ENCODE results near the gene PRORP.

DNA sequence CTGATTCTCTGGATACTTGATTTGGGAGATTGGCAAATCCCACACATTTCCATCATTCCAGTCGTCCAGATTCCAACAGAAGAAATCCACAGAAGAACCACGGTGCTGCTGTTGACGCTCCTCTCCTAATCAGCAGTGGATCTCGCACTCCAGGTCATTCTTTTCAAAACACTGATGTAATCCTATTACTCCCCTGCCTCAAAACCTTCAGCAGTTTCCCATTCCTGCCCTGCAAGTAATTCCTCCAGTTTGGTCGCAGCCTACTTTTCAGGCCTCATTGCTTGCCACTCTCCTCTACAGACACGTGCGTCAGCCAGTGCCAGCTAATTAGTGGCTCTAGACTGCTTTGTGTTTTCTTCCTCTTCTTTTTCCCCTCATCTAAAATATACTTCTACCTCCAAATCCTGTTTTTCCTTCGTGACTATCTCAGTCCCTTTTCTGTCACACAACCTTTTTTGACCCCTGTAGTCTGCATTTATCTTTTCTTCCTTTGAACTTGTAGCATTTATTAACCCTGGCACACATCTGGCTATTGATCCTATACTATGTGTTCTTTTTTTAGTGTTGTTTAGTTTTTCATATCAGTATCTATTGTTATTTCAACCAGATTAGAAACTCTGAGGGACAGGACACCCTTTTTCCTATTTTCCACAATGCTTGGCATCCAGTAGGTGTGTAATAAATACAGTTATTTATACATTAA, 36.8 kb downstream of the PRORP start:
- TF ChIP-seq, protein P1, sequence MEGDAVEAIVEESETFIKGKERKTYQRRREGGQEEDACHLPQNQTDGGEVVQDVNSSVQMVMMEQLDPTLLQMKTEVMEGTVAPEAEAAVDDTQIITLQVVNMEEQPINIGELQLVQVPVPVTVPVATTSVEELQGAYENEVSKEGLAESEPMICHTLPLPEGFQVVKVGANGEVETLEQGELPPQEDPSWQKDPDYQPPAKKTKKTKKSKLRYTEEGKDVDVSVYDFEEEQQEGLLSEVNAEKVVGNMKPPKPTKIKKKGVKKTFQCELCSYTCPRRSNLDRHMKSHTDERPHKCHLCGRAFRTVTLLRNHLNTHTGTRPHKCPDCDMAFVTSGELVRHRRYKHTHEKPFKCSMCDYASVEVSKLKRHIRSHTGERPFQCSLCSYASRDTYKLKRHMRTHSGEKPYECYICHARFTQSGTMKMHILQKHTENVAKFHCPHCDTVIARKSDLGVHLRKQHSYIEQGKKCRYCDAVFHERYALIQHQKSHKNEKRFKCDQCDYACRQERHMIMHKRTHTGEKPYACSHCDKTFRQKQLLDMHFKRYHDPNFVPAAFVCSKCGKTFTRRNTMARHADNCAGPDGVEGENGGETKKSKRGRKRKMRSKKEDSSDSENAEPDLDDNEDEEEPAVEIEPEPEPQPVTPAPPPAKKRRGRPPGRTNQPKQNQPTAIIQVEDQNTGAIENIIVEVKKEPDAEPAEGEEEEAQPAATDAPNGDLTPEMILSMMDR (IDR thresholded peaks at IDR 0.05; ENCODE audit: low read length): no peak
- no peak for TF ChIP-seq EZH2 (IDR thresholded peaks at IDR 0.05; ENCODE audit: borderline replicate concordance, low read length)

Data from OCI-LY1 (cell line).